HG03457 (cell line): ENCODE results near the gene CFAP161.
"Not testable (repeated sequence)": the region's sequence is repeated elsewhere in the genome, so short reads cannot be mapped to it uniquely, and the experiment has no call there.

Source experiments
- ATAC-seq: cut with Tn5 transposase; IDR thresholded peaks from one replicate; pipeline ENCODE4 v1.9.1; 2021; ENCODE audit warnings: moderate number of reproducible peaks; ENCODE audit not compliant: unreplicated experiment

The CFAP161 gene

GRCh38 chr15:81106560-81106959 lies 27.5 kb upstream of the CFAP161 start:
- no peak for ATAC-seq

- no peak for ATAC-seq
These were observed 26.2 kb upstream of the CFAP161 start for GRCh38 chr15:81107889-81108288.

GRCh38 chr15:81108427-81108826 lies 25.6 kb upstream of the CFAP161 start:
- ATAC-seq = no peak

- no peak for ATAC-seq
These were observed 23.1 kb upstream of the CFAP161 start for GRCh38 chr15:81111018-81111417.

GRCh38 chr15:81111510-81112470 lies 22.3 kb upstream of the CFAP161 start:
- ATAC-seq = peak; percentile 93

- ATAC-seq = no peak
These were observed 20.8 kb upstream of the CFAP161 start for GRCh38 chr15:81113204-81113657.

- ATAC-seq = no peak
These were observed 20.2 kb upstream of the CFAP161 start for GRCh38 chr15:81113861-81114291.

- ATAC-seq = no peak
These were observed 18.8 kb upstream of the CFAP161 start for GRCh38 chr15:81115054-81115939.

- ATAC-seq = no peak
These were observed 16.9 kb upstream of the CFAP161 start for GRCh38 chr15:81117136-81117535.

- no peak for ATAC-seq
These were observed 16.5 kb upstream of the CFAP161 start for GRCh38 chr15:81117581-81117980.

- ATAC-seq = no peak
These were observed 15.7 kb upstream of the CFAP161 start for GRCh38 chr15:81118361-81118760.

GRCh38 chr15:81120069-81120468 lies 14.0 kb upstream of the CFAP161 start:
- no peak for ATAC-seq

GRCh38 chr15:81126892-81127291 lies 7.2 kb upstream of the CFAP161 start:
- ATAC-seq = no peak

GRCh38 chr15:81141478-81141877 lies 7.4 kb downstream of the CFAP161 start:
- ATAC-seq = not testable (repeated sequence)

- ATAC-seq = no peak
These were observed 11.9 kb downstream of the CFAP161 start for GRCh38 chr15:81146006-81146405.

GRCh38 chr15:81146466-81146865 lies 12.4 kb downstream of the CFAP161 start:
- ATAC-seq = no peak

GRCh38 chr15:81151389-81151788 lies 17.3 kb downstream of the CFAP161 start:
- ATAC-seq = no peak

GRCh38 chr15:81152339-81152738 lies 18.3 kb downstream of the CFAP161 start:
- no peak for ATAC-seq

- no peak for ATAC-seq
These were observed 18.7 kb downstream of the CFAP161 start for GRCh38 chr15:81152799-81153198.

GRCh38 chr15:81155375-81156218 lies 21.5 kb downstream of the CFAP161 start:
- ATAC-seq = no peak

- ATAC-seq = no peak
These were observed 22.3 kb downstream of the CFAP161 start for GRCh38 chr15:81156324-81156723.
